SH-SY5Y (cell line): ENCODE results near the gene FGB.

ENCODE experiments used
- GATA2 ChIP-seq: IDR thresholded peaks from 2 replicates; pipeline ENCODE4 v1.6.1; 2011; ENCODE audit warnings: mild to moderate bottlenecking, low read depth, low read length
- GATA3 ChIP-seq: IDR thresholded peaks from 2 replicates; pipeline ENCODE4 v1.6.1; 2011; ENCODE audit warnings: low read depth, mild to moderate bottlenecking, low read length, moderate library complexity

GRCh38 chr4:154534296-154534695 is 28.5 kb upstream of the FGB start:
- TF ChIP-seq GATA2 (no peak), GATA3 (no peak)
